ENCODE data around the gene F13B. TPM values are rescaled to one million over a fixed set of nuclear protein-coding genes. Genes with fewer than 3 reads are reported as not detected.
"Not testable (repeated sequence)": the region's sequence is repeated elsewhere in the genome, so short reads cannot be mapped to it uniquely, and the experiment has no call there.

F13B gene
- total RNA-seq, 1 experiment from 2014 or later, result not detected

- H3K9me3 ChIP-seq (ENCODE audit: control insufficient read depth in 1 of 2, insufficient read depth in 1 of 2, low read depth in 1 of 2, low read length in 2 of 2), result no peaks in the 10 kb centered on the region
- H3K4me1 ChIP-seq (ENCODE audit: control insufficient read depth in 1 of 2, insufficient read depth in 2 of 2, low read length in 2 of 2), result peaks cover 0 to 16% of the 10 kb centered on the region in 2 experiments; a peak in 2 of 4 replicates
- intact Hi-C loops (cut with micrococcal nuclease), result no loop called here
- no peak overlapping the region for H3K9ac ChIP-seq (ENCODE audit: low read length)
- DNase-seq (ENCODE audit: low read depth, low spot score) (no peak), ATAC-seq (no peak)
- POLR2A ChIA-PET, result no interaction called here
- no peaks in the 10 kb centered on the region for H3K36me3 ChIP-seq (ENCODE audit: control insufficient read depth in 1 of 2, insufficient read depth in 2 of 2, low read length in 2 of 2)
- H4K20me1 ChIP-seq (ENCODE audit: insufficient read depth), result no peaks in the 10 kb centered on the region
- H3K4me2 ChIP-seq (ENCODE audit: low read length), result no peak overlapping the region
- no peaks in the 10 kb centered on the region for H3K27me3 ChIP-seq (ENCODE audit: insufficient read depth, low read length)
- H3K4me3 ChIP-seq (replicated peaks in 1 of 2; ENCODE audit: low read depth in 1 of 2, low read length in 2 of 2), result no peak overlapping the region
- RAD21 ChIA-PET (ENCODE audit: low non-redundant PET in 1 of 2, low total read pairs in 2 of 2, uncharacterized antibody in 2 of 2, unreplicated experiment in 2 of 2), result no interaction called here
- CTCF ChIA-PET, result no interaction called here
- TF ChIP-seq ZBTB33 (IDR thresholded peaks at IDR 0.05; ENCODE audit: extremely low read depth, insufficient replicate concordance, low read length) (no peak), RAD21 (IDR thresholded peaks at IDR 0.05; ENCODE audit: low read depth) (no peak), POLR2A (IDR thresholded peaks at IDR 0.05; ENCODE audit: borderline replicate concordance, extremely low read depth, insufficient read depth, insufficient read length) (no peak), JUND (IDR thresholded peaks at IDR 0.05) (no peak), MAX (IDR thresholded peaks at IDR 0.05) (no peak), CEBPB (IDR thresholded peaks at IDR 0.05; ENCODE audit: low read depth) (no peak)
- no peak overlapping the region for H2AFZ ChIP-seq (ENCODE audit: low read depth, low read length, poor library complexity, severe bottlenecking)
- H3K27ac ChIP-seq (ENCODE audit: low read depth, low read length), result no peak overlapping the region
- no TSS peak for BruUV-seq (replicated peaks)
- H3K79me2 ChIP-seq (ENCODE audit: insufficient read depth, low read length), result no peaks in the 10 kb centered on the region
- H3K9me2 ChIP-seq (ENCODE audit: insufficient read depth), result peaks cover 4% of the 10 kb centered on the region; the same call in 1 of the 2 replicates
Measured at GRCh38 chr1:197036861-197037260, 30.2 kb downstream of the F13B start.

GRCh38 chr1:197034631-197035339, 32.3 kb downstream of the F13B start:
- peaks cover 0 to 16% of the 10 kb centered on the region in 2 experiments; a peak in 2 of 4 replicates for H3K4me1 ChIP-seq (ENCODE audit: control insufficient read depth in 1 of 2, insufficient read depth in 2 of 2, low read length in 2 of 2)
- peak overlapping the region; percentile 98 for H2AFZ ChIP-seq (ENCODE audit: low read depth, low read length, poor library complexity, severe bottlenecking)
- BruUV-seq (replicated peaks); H3K9me2 ChIP-seq (ENCODE audit: insufficient read depth); RAD21 ChIA-PET (ENCODE audit: low non-redundant PET in 1 of 2, low total read pairs in 2 of 2, uncharacterized antibody in 2 of 2, unreplicated experiment in 2 of 2); H3K9ac ChIP-seq (ENCODE audit: low read length); CTCF ChIA-PET; POLR2A ChIA-PET; intact Hi-C loops (cut with micrococcal nuclease); H3K9me3 ChIP-seq (ENCODE audit: control insufficient read depth in 1 of 2, insufficient read depth in 1 of 2, low read depth in 1 of 2, low read length in 2 of 2); H4K20me1 ChIP-seq (ENCODE audit: insufficient read depth); H3K79me2 ChIP-seq (ENCODE audit: insufficient read depth, low read length); H3K4me3 ChIP-seq (replicated peaks in 1 of 2; ENCODE audit: low read depth in 1 of 2, low read length in 2 of 2); H3K27ac ChIP-seq (ENCODE audit: low read depth, low read length); H3K36me3 ChIP-seq (ENCODE audit: control insufficient read depth in 1 of 2, insufficient read depth in 2 of 2, low read length in 2 of 2); H3K27me3 ChIP-seq (ENCODE audit: insufficient read depth, low read length): not testable (repeated sequence)
- peak overlapping the region; percentile 59 for H3K4me2 ChIP-seq (ENCODE audit: low read length)
- DNase-seq (ENCODE audit: low read depth, low spot score) (peak; percentile 38), ATAC-seq (peak; percentile 72)
- TF ChIP-seq FOSL1 (IDR thresholded peaks at IDR 0.05; ENCODE audit: low read depth) (peak; percentile 69), SP1 (IDR thresholded peaks at IDR 0.05; ENCODE audit: low read depth) (peak; percentile 49; the same call in 1 of the 2 replicates)

All from HCT116 (cell line).